Measurements from ENCODE around the gene ARSG.
A peak's percentile ranks its signal among the peaks of the same experiment; 100 is the strongest.

Gene ARSG

GRCh38 chr17:68458260-68459036 lies 167.2 kb downstream of the ARSG start:
- Histone ChIP-seq H3K9me3 (ENCODE audit: control insufficient read depth, insufficient read depth, low read length) (no peaks in the 10 kb centered on the region), H3K36me3 (ENCODE audit: insufficient read depth, low read length) (no peaks in the 10 kb centered on the region), H3K4me1 (ENCODE audit: insufficient read depth, low read length) (peaks cover 33% of the 10 kb centered on the region), H3K9ac (ENCODE audit: low read depth, low read length) (peak overlapping the region; percentile 77; the same call in 1 of the 2 replicates)

- no peaks in the 10 kb centered on the region for H3K9me3 ChIP-seq (ENCODE audit: control insufficient read depth, insufficient read depth, low read length)
- H3K36me3 ChIP-seq (ENCODE audit: insufficient read depth, low read length): no peaks in the 10 kb centered on the region
- H3K4me1 ChIP-seq (ENCODE audit: insufficient read depth, low read length): peaks cover 33% of the 10 kb centered on the region
- H3K9ac ChIP-seq (ENCODE audit: low read depth, low read length): no peak overlapping the region
Observed at GRCh38 chr17:68459037-68459639, 167.8 kb downstream of the ARSG start.

GRCh38 chr17:68460146-68460545 lies 168.9 kb downstream of the ARSG start:
- H3K9me3 ChIP-seq (ENCODE audit: control insufficient read depth, insufficient read depth, low read length): no peaks in the 10 kb centered on the region
- H3K36me3 ChIP-seq (ENCODE audit: insufficient read depth, low read length): no peaks in the 10 kb centered on the region
- H3K4me1 ChIP-seq (ENCODE audit: insufficient read depth, low read length): peaks cover 33% of the 10 kb centered on the region
- no peak overlapping the region for H3K9ac ChIP-seq (ENCODE audit: low read depth, low read length)

- Histone ChIP-seq H3K4me1 (ENCODE audit: insufficient read depth, low read length) (peaks cover 35% of the 10 kb centered on the region), H3K36me3 (ENCODE audit: insufficient read depth, low read length) (no peaks in the 10 kb centered on the region), H3K9me3 (ENCODE audit: control insufficient read depth, insufficient read depth, low read length) (no peaks in the 10 kb centered on the region), H3K9ac (ENCODE audit: low read depth, low read length) (no peak overlapping the region; the same call in 1 of the 2 replicates)
Observed at GRCh38 chr17:68460715-68461114, 169.4 kb downstream of the ARSG start.

- H3K9me3 ChIP-seq (ENCODE audit: control insufficient read depth, insufficient read depth, low read length): no peaks in the 10 kb centered on the region
- H3K9ac ChIP-seq (ENCODE audit: low read depth, low read length): no peak overlapping the region; the same call in 1 of the 2 replicates
- H3K4me1 ChIP-seq (ENCODE audit: insufficient read depth, low read length): peaks cover 34% of the 10 kb centered on the region
- H3K36me3 ChIP-seq (ENCODE audit: insufficient read depth, low read length): no peaks in the 10 kb centered on the region
Observed at GRCh38 chr17:68461122-68461539, 169.8 kb downstream of the ARSG start.

- no peak overlapping the region; the same call in 1 of the 2 replicates for H3K9ac ChIP-seq (ENCODE audit: low read depth, low read length)
- no peaks in the 10 kb centered on the region for H3K36me3 ChIP-seq (ENCODE audit: insufficient read depth, low read length)
- no peaks in the 10 kb centered on the region for H3K9me3 ChIP-seq (ENCODE audit: control insufficient read depth, insufficient read depth, low read length)
- peaks cover 32% of the 10 kb centered on the region for H3K4me1 ChIP-seq (ENCODE audit: insufficient read depth, low read length)
Observed at GRCh38 chr17:68461589-68461988, 170.3 kb downstream of the ARSG start.

GRCh38 chr17:68462381-68463210 lies 171.3 kb downstream of the ARSG start:
- Histone ChIP-seq H3K9me3 (ENCODE audit: control insufficient read depth, insufficient read depth, low read length) (no peaks in the 10 kb centered on the region), H3K4me1 (ENCODE audit: insufficient read depth, low read length) (peaks cover 32% of the 10 kb centered on the region), H3K9ac (ENCODE audit: low read depth, low read length) (no peak overlapping the region), H3K36me3 (ENCODE audit: insufficient read depth, low read length) (no peaks in the 10 kb centered on the region)

- Histone ChIP-seq H3K36me3 (ENCODE audit: insufficient read depth, low read length) (no peaks in the 10 kb centered on the region), H3K4me1 (ENCODE audit: insufficient read depth, low read length) (peaks cover 32% of the 10 kb centered on the region), H3K9me3 (ENCODE audit: control insufficient read depth, insufficient read depth, low read length) (no peaks in the 10 kb centered on the region), H3K9ac (ENCODE audit: low read depth, low read length) (no peak overlapping the region)
Observed at GRCh38 chr17:68463211-68464019, 172.1 kb downstream of the ARSG start.

GRCh38 chr17:68468334-68468733 lies 177.0 kb downstream of the ARSG start:
- H3K9me3 ChIP-seq (ENCODE audit: control insufficient read depth, insufficient read depth, low read length): no peaks in the 10 kb centered on the region
- H3K9ac ChIP-seq (ENCODE audit: low read depth, low read length): no peak overlapping the region
- H3K4me1 ChIP-seq (ENCODE audit: insufficient read depth, low read length): peaks cover 4% of the 10 kb centered on the region; the same call in 1 of the 2 replicates
- no peaks in the 10 kb centered on the region for H3K36me3 ChIP-seq (ENCODE audit: insufficient read depth, low read length)

- Histone ChIP-seq H3K9me3 (ENCODE audit: control insufficient read depth, insufficient read depth, low read length) (no peaks in the 10 kb centered on the region), H3K9ac (ENCODE audit: low read depth, low read length) (no peak overlapping the region), H3K36me3 (ENCODE audit: insufficient read depth, low read length) (no peaks in the 10 kb centered on the region), H3K4me1 (ENCODE audit: insufficient read depth, low read length) (peaks cover 4% of the 10 kb centered on the region; the same call in 1 of the 2 replicates)
Observed at GRCh38 chr17:68468788-68469187, 177.5 kb downstream of the ARSG start.
